GM12878 (cell line): ENCODE measurements around the gene RABGEF1. TPM values are rescaled to one million over a fixed set of nuclear protein-coding genes. Genes with fewer than 3 reads are reported as not detected.
A peak's percentile ranks its signal among the peaks of the same experiment; 100 is the strongest.

Experiments used
- ATAC-seq: fragments of 200-7000 bp; cut with Tn5 transposase; 3 replicates; pipeline ENCODE4 v1.9.1; 2020; ENCODE audit warnings: mild to moderate bottlenecking, moderate library complexity
- BruUV-seq: library from RNA; stranded (reverse); fragments of 400-500 nt; replicated peaks from 2 replicates; lab custom pipeline; 2021; lab: Mats Ljungman, UMichigan
- CTCF ChIA-PET: fragments of 300-600 bp; sonication (Branson Sonifier 250); formaldehyde crosslinking; extraction: SDS; loops from one replicate; lab custom pipeline; 2021; ENCODE audit warnings: inconsistent platforms; lab: Yijun Ruan, JAX
- POLR2A ChIA-PET: fragments of 350-600 bp; formaldehyde crosslinking; extraction: SDS; loops from one replicate; lab custom pipeline; 2021; ENCODE audit warnings: inconsistent platforms; lab: Charles Lee
- RAD21 ChIA-PET: fragments of 300-600 bp; sonication (Branson Sonifier 250); formaldehyde crosslinking; loops from one replicate; lab custom pipeline; 2023; ENCODE audit warnings: antibody characterized with exemption; ENCODE audit not compliant: unreplicated experiment; lab: Charles Lee
- SMC1A ChIA-PET: fragments of 300-600 bp; sonication (Branson Sonifier 250); formaldehyde crosslinking; loops from one replicate; lab custom pipeline; 2023; ENCODE audit not compliant: unreplicated experiment, uncharacterized antibody; lab: Charles Lee
- DNase-seq: peaks from one replicate; pipeline ENCODE4 v3.0.0-alpha.2; 2011; ENCODE audit warnings: low read depth, low spot score
- FAIRE-seq: peaks from 3 replicates; lab custom pipeline; 2011; peaks lifted over from hg19 to GRCh38; lab: Jason Lieb, UNC
- H2AFZ ChIP-seq: 2 replicates; pipeline ENCODE4 v1.6.0; 2011; ENCODE audit warnings: low read depth, low read length, control low read depth; ENCODE audit not compliant: control insufficient read depth
- H3K27ac ChIP-seq: 2 replicates; pipeline ENCODE4 v1.5.1; 2011; ENCODE audit warnings: control low read depth; ENCODE audit not compliant: control insufficient read depth, insufficient read depth
- H3K27me3 ChIP-seq, 2 experiments: replicated peaks in 1 of 2; 2 replicates each; pipeline versions ENCODE4 v1.6.0 to v1.6.1; 2011; ENCODE audit warnings: low read length in 1 of 2; ENCODE audit not compliant: control insufficient read depth in 2 of 2, insufficient read depth in 2 of 2
- H3K36me3 ChIP-seq, 2 experiments: 2 replicates each; pipeline ENCODE4 v1.5.1; 2011; ENCODE audit warnings: low read length in 1 of 2; ENCODE audit not compliant: control insufficient read depth in 2 of 2, insufficient read depth in 2 of 2
- H3K4me1 ChIP-seq: 2 replicates; pipeline ENCODE4 v1.6.1; 2011; ENCODE audit warnings: mild to moderate bottlenecking, low read length, moderate library complexity, mixed read lengths; ENCODE audit not compliant: control insufficient read depth, insufficient read depth
- H3K4me2 ChIP-seq: 2 replicates; pipeline ENCODE4 v1.6.0; 2011; ENCODE audit warnings: control low read depth; ENCODE audit not compliant: control insufficient read depth, insufficient read depth
- H3K4me3 ChIP-seq: fragments of 200-600 bp; sonication (generic); 2 replicates; pipeline ENCODE4 v1.5.1; 2016
- H3K79me2 ChIP-seq: 2 replicates; pipeline ENCODE4 v1.6.0; 2011; ENCODE audit warnings: low read length; ENCODE audit not compliant: control insufficient read depth, insufficient read depth
- H3K9ac ChIP-seq: 2 replicates; pipeline ENCODE4 v1.8.0; 2011; ENCODE audit warnings: low read length, control low read depth, mixed read lengths; ENCODE audit not compliant: control insufficient read depth, insufficient read depth
- H3K9me3 ChIP-seq: replicated peaks from 3 replicates; pipeline ENCODE4 v1.5.1; 2011; ENCODE audit warnings: mild to moderate bottlenecking, low read length; ENCODE audit not compliant: control insufficient read depth, insufficient read depth
- H4K20me1 ChIP-seq: 2 replicates; pipeline ENCODE4 v1.6.0; 2011; ENCODE audit not compliant: control insufficient read depth, insufficient read depth
- EGR1 ChIP-seq, 2 experiments: IDR thresholded peaks; 1 replicate in 1 of 2; 2 replicates in 1 of 2; pipeline ENCODE4 v1.6.1; 2011 to 2012; ENCODE audit warnings: low read depth in 2 of 2, low read length in 2 of 2, borderline replicate concordance in 1 of 2, mild to moderate bottlenecking in 1 of 2, moderate library complexity in 1 of 2
- FOXM1 ChIP-seq: IDR thresholded peaks from 2 replicates; pipeline ENCODE4 v1.6.1; 2012; ENCODE audit warnings: low read depth, mild to moderate bottlenecking, inconsistent platforms, low read length, moderate library complexity
- LARP7 ChIP-seq: fragments of 450-650 bp; IDR thresholded peaks from 2 replicates; pipeline ENCODE4 v1.6.1; 2017; ENCODE audit warnings: mild to moderate bottlenecking
- NFIC ChIP-seq: IDR thresholded peaks from 2 replicates; pipeline ENCODE4 v1.6.1; 2012; ENCODE audit warnings: low read depth, mild to moderate bottlenecking, inconsistent platforms, low read length, moderate library complexity
- NR2C2 ChIP-seq: IDR thresholded peaks from 2 replicates; pipeline ENCODE4 v1.6.1; 2011; ENCODE audit warnings: borderline replicate concordance, low read depth; ENCODE audit not compliant: control insufficient read depth, insufficient read length
- RBBP5 ChIP-seq: fragments of 200-600 bp; sonication (generic); conservative IDR thresholded peaks from 2 replicates; pipeline ENCODE4 v1.6.1; 2016
- TCF7 ChIP-seq: IDR thresholded peaks from 2 replicates; pipeline ENCODE4 v1.6.1; 2014; ENCODE audit warnings: antibody characterized with exemption, borderline replicate concordance
- ZNF217 ChIP-seq: fragments of 450-650 bp; IDR thresholded peaks from 2 replicates; pipeline ENCODE4 v1.6.1; 2017; ENCODE audit warnings: antibody characterized with exemption, mild to moderate bottlenecking
- WGBS: methylation state at CpG from one replicate; pipeline ENCODE4 v1.1.6; 2016; ENCODE audit warnings: low lambda C conversion rate; ENCODE audit not compliant: insufficient replicate concordance, insufficient coverage; ENCODE audit errors: missing lambda C conversion rate; 5-methylcytosine and 5-hydroxymethylcytosine counted together
- in situ Hi-C: fragments of 300-500 bp; cut with MboI; formaldehyde crosslinking; loops from 9 replicates; pipeline ENCODE4 v1.14.3; 2018; ENCODE audit warnings: mixed read lengths
- intact Hi-C: fragments of 100-400 bp; cut with micrococcal nuclease; formaldehyde crosslinking; loops from one replicate; pipeline ENCODE4 v1.14.2; 2022; ENCODE audit not compliant: unreplicated experiment
- polyA plus RNA-seq, 11 experiments: library from polyadenylated mRNA; depleted of rRNA in 4 of 11; unstranded in 6 of 11; stranded (reverse) in 5 of 11; fragments of >200 nt; fragmentation: Nextera tagmentation in 4 of 11; fragmentation: Illumina TruSeq in 1 of 11; extraction: Ambion mirVana in 4 of 11; extraction: Trizol in 1 of 11; gene quantifications; 1 replicate in 1 of 11; 2 replicates in 10 of 11; pipeline versions ENCODE4 v1.2.1 to v1.2.3, GENCODE V29; 2011 to 2016; ENCODE audit warnings: inconsistent platforms in 2 of 11, missing spikeins in 2 of 11, low read depth in 1 of 11
- total RNA-seq, 4 experiments: library from RNA; depleted of rRNA in 3 of 4; stranded (reverse); fragments of >200 nt in 3 of 4; fragmentation: Illumina TruSeq in 1 of 4; extraction: Trizol in 1 of 4; gene quantifications; 2 replicates each; pipeline versions ENCODE4 v1.2.1 to v1.2.3, GENCODE V29; 2013 to 2021
- TF ChIP-seq, protein P1 (sequence below): fragments of 450-650 bp; IDR thresholded peaks from 2 replicates; pipeline ENCODE4 v1.6.1; 2016; ENCODE audit warnings: mild to moderate bottlenecking
- TF ChIP-seq, protein P2 (sequence below): fragments of 450-650 bp; IDR thresholded peaks from 2 replicates; pipeline ENCODE4 v1.6.1; 2018; ENCODE audit warnings: mild to moderate bottlenecking, low read depth, moderate library complexity; ENCODE audit not compliant: partially characterized antibody

The RABGEF1 gene
- total and polyA plus RNA-seq, 10 of the 15 experiments (the other 5 are each of a cell fraction or from before 2014, with no cell fraction given): 10.2 to 36.4 (median 26.1) TPM

- peaks cover 0 to 3% of the 10 kb centered on the region in 2 experiments; a peak in 2 of 4 replicates for H3K36me3 ChIP-seq
- TF ChIP-seq, protein P1, sequence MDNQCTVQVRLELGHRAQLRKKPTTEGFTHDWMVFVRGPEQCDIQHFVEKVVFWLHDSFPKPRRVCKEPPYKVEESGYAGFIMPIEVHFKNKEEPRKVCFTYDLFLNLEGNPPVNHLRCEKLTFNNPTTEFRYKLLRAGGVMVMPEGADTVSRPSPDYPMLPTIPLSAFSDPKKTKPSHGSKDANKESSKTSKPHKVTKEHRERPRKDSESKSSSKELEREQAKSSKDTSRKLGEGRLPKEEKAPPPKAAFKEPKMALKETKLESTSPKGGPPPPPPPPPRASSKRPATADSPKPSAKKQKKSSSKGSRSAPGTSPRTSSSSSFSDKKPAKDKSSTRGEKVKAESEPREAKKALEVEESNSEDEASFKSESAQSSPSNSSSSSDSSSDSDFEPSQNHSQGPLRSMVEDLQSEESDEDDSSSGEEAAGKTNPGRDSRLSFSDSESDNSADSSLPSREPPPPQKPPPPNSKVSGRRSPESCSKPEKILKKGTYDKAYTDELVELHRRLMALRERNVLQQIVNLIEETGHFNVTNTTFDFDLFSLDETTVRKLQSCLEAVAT: peak; percentile 94
- no peak for TF ChIP-seq FOXM1
- no peak for ATAC-seq
- H3K9ac ChIP-seq: peak overlapping the region; percentile 94
- ChIA-PET CTCF (interaction anchor here (1.8 kb wide), 1 partner anchor 13 kb away, joined by 3 read pairs; no protein-coding TSS in a partner anchor), POLR2A (interaction anchor here (0.6 to 1.9 kb wide), 6 partner anchors 55 to 757 kb away, joined by 3 to 8 read pairs (median 4); no protein-coding TSS in a partner anchor), RAD21 (interaction anchor here (1.1 kb wide), 1 partner anchor 106 kb away, joined by 3 read pairs; no protein-coding TSS in a partner anchor), SMC1A (interaction anchor here (1.1 to 1.7 kb wide), 2 partner anchors 13 to 182 kb away, joined by 3 read pairs; no protein-coding TSS in a partner anchor)
- WGBS: 92% methylated on average over 10 of the region's 14 CpGs
- peaks cover 4% of the 10 kb centered on the region; the same call in 2 of the 3 replicates for H3K9me3 ChIP-seq
- H2AFZ ChIP-seq: no peak overlapping the region
- no peak for FAIRE-seq
- BruUV-seq: no TSS peak
- intact Hi-C loops (no loop called here), in situ Hi-C loops (no loop called here)
- no peak for DNase-seq
- peak overlapping the region; percentile 88 for H3K27ac ChIP-seq
- peak overlapping the region; percentile 82 for H3K4me2 ChIP-seq
- no peaks in the 10 kb centered on the region for H3K27me3 ChIP-seq
- peaks cover 46% of the 10 kb centered on the region for H3K79me2 ChIP-seq
- H3K4me1 ChIP-seq: peaks cover 16% of the 10 kb centered on the region
- no peaks in the 10 kb centered on the region for H4K20me1 ChIP-seq
- H3K4me3 ChIP-seq: peak overlapping the region; percentile 100
Observed at GRCh38 chr7:66739477-66739876, 1.1 kb upstream of the RABGEF1 start.

DNA sequence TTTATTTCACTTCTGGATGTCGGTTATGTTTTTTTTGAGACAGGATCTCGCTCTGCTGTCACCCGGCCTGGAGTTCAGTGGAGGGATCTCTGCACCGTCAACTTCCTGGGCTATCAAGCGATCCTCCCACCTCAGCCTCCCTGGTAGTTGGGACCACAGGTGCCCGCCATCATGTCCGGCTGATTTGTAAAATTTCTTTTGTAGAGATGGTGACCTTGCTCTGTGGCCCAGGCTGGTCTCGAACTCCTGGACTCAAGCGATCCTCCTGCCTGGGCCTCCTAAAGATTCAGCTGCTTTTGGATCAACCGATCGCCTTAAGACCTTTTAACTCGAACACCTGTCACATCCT is 606 bp upstream of the RABGEF1 start:
- BruUV-seq: TSS peak; percentile 97
- no peak for DNase-seq
- Histone ChIP-seq H3K4me1 (peaks cover 16% of the 10 kb centered on the region), H3K36me3 (peaks cover 0 to 3% of the 10 kb centered on the region in 2 experiments; a peak in 2 of 4 replicates), H2AFZ (peak overlapping the region; percentile 58), H3K4me2 (peak overlapping the region; percentile 82), H4K20me1 (no peaks in the 10 kb centered on the region), H3K27ac (peak overlapping the region; percentile 88), H3K4me3 (peak overlapping the region; percentile 100), H3K9ac (peak overlapping the region; percentile 94), H3K27me3 (no peaks in the 10 kb centered on the region), H3K79me2 (peaks cover 49% of the 10 kb centered on the region), H3K9me3 (peaks cover 4% of the 10 kb centered on the region; the same call in 2 of the 3 replicates)
- no peak for FAIRE-seq
- peak; percentile 11 for ATAC-seq
- WGBS: under 1% methylated on average over 12 of the region's 12 CpGs
- in situ Hi-C loops (no loop called here), intact Hi-C loops (loop anchor here (5.0 to 10.0 kb wide), 4 partner anchors 85 to 252 kb away; partner anchors contain the start of gene TMEM248)
- ChIA-PET CTCF (interaction anchor here (0.9 kb wide), 1 partner anchor 22 kb away, joined by 3 read pairs; no protein-coding TSS in a partner anchor), RAD21 (interaction anchor here (1.0 to 1.3 kb wide), 4 partner anchors 12 to 257 kb away, joined by 3 to 5 read pairs (median 4); partner anchors contain the start of gene TYW1), SMC1A (interaction anchor here (1.1 to 1.7 kb wide), 3 partner anchors 10 to 182 kb away, joined by 3 read pairs; no protein-coding TSS in a partner anchor), POLR2A (interaction anchor here (0.6 to 1.9 kb wide), 9 partner anchors 10 to 757 kb away, joined by 3 to 8 read pairs (median 5); partner anchors contain the start of gene KCTD7)
- peak; percentile 20; the same call in 1 of the 2 replicates for TF ChIP-seq LARP7
- TF ChIP-seq NR2C2: no peak
- peak; percentile 84; the same call in 1 of the 2 replicates for TF ChIP-seq ZNF217
- no peak for TF ChIP-seq TCF7
- no peak for TF ChIP-seq NFIC
- TF ChIP-seq EGR1 (IDR thresholded peaks at IDR 0.05; ENCODE audit: borderline replicate concordance in 1 of 2, low read depth in 2 of 2, low read length in 2 of 2): no peak
- TF ChIP-seq, protein P2, sequence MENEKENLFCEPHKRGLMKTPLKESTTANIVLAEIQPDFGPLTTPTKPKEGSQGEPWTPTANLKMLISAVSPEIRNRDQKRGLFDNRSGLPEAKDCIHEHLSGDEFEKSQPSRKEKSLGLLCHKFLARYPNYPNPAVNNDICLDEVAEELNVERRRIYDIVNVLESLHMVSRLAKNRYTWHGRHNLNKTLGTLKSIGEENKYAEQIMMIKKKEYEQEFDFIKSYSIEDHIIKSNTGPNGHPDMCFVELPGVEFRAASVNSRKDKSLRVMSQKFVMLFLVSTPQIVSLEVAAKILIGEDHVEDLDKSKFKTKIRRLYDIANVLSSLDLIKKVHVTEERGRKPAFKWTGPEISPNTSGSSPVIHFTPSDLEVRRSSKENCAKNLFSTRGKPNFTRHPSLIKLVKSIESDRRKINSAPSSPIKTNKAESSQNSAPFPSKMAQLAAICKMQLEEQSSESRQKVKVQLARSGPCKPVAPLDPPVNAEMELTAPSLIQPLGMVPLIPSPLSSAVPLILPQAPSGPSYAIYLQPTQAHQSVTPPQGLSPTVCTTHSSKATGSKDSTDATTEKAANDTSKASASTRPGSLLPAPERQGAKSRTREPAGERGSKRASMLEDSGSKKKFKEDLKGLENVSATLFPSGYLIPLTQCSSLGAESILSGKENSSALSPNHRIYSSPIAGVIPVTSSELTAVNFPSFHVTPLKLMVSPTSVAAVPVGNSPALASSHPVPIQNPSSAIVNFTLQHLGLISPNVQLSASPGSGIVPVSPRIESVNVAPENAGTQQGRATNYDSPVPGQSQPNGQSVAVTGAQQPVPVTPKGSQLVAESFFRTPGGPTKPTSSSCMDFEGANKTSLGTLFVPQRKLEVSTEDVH: no peak
- TF ChIP-seq RBBP5: no peak
